ENCODE measurements around the gene TMA16. TPM values are rescaled to one million over a fixed set of nuclear protein-coding genes. Genes with fewer than 3 reads are reported as not detected.

TMA16 gene
- total and polyA plus RNA-seq, 2 of the 8 experiments (the other 6 are each of a cell fraction or from before 2014, with no cell fraction given), result 8.0 to 64.2 TPM

GRCh38 chr4:163534056-163534455 is 39.6 kb downstream of the TMA16 start (continued):
- TF ChIP-seq RXRA (IDR thresholded peaks at IDR 0.05; ENCODE audit: insufficient read depth, low read depth, low read length), result no peak
- no peak for TF ChIP-seq CEBPB (IDR thresholded peaks at IDR 0.05; ENCODE audit: low read depth, low read length)
